Activated naive CD4-positive, alpha-beta T cell treated with anti-CD3 and anti-CD28 coated beads, Interleukin-2, amount 50 U/mL, for 24 hours (primary cell): ENCODE results near the gene HOPX.
"Not testable (repeated sequence)": the region's sequence is repeated elsewhere in the genome, so short reads cannot be mapped to it uniquely, and the experiment has no call there.

Source experiments
- H3K27ac Mint-ChIP-seq: one replicate; pipeline ENCODE4 v1.8.0; 2021; ENCODE audit warnings: mild to moderate bottlenecking, mixed read lengths
- H3K27me3 Mint-ChIP-seq: one replicate; pipeline ENCODE4 v1.8.0; 2021; ENCODE audit warnings: mixed read lengths
- H3K36me3 Mint-ChIP-seq: one replicate; pipeline ENCODE4 v1.8.0; 2021; ENCODE audit warnings: mixed read lengths
- H3K4me1 Mint-ChIP-seq: one replicate; pipeline ENCODE4 v1.8.0; 2021; ENCODE audit warnings: mixed read lengths
- H3K4me3 Mint-ChIP-seq: one replicate; pipeline ENCODE4 v1.8.0; 2021; ENCODE audit warnings: mild to moderate bottlenecking, mixed read lengths
- H3K9me3 Mint-ChIP-seq: one replicate; pipeline ENCODE4 v1.8.0; 2021; ENCODE audit warnings: mixed read lengths

The HOPX gene

DNA sequence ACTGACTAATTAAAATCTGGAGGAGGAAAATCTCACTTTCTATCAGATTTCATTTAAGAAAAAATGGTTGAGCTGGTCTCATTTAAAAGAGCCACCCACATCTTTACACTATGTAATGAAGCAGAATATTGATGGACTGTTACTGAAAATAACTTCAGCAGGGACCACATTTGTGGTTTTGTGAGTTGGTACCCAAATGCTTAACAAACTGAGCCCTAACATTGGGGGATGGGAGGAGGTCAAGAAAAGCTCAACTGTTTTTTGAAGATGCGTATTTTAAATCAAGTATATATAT is 30.1 kb downstream of the HOPX start:
- peaks cover 58% of the 10 kb centered on the region for H3K4me1 Mint-ChIP-seq
- H3K27me3 Mint-ChIP-seq, result peaks cover 7% of the 10 kb centered on the region
- peaks cover 5% of the 10 kb centered on the region for H3K9me3 Mint-ChIP-seq
- peaks cover 4% of the 10 kb centered on the region for H3K36me3 Mint-ChIP-seq
- H3K4me3 Mint-ChIP-seq, result no peak overlapping the region
- H3K27ac Mint-ChIP-seq, result no peak overlapping the region

DNA sequence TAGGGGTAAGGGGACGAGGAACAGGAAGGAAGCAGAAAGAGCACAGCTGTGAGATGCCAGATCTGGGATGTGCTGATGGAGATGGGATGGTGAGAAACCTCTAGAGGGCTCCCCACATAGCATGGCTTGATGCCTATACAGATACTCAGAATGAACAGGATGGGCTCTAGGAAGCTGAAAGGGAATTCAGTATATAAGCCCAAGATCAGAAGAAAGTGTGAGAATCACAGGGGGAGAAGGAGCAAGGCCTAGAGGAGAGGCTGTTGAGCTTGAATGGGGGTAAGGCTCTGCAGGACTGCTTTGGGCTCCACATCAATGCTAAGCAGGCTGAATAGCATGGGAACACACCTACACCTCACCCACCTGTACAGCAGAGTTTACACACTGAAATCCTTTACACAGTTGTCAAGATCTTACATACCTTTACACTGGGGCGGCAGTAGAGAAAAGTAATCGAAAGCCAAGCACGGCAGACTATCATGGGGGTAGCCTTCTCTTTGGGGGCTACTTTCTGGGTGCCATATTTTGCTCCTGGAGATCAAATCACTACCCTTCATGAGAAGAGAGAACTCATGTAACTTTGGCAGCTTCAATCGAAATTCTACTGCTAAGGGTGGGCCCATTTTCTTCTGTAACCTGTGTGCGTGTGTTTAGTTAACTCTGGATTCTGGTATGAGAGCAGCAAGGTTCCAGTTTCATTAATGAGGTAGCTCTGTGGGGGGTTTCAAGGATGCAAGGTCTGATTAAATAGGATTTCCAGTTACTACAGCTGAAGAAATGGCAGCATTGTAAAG is 30.6 kb downstream of the HOPX start:
- peaks cover 58% of the 10 kb centered on the region for H3K4me1 Mint-ChIP-seq

DNA sequence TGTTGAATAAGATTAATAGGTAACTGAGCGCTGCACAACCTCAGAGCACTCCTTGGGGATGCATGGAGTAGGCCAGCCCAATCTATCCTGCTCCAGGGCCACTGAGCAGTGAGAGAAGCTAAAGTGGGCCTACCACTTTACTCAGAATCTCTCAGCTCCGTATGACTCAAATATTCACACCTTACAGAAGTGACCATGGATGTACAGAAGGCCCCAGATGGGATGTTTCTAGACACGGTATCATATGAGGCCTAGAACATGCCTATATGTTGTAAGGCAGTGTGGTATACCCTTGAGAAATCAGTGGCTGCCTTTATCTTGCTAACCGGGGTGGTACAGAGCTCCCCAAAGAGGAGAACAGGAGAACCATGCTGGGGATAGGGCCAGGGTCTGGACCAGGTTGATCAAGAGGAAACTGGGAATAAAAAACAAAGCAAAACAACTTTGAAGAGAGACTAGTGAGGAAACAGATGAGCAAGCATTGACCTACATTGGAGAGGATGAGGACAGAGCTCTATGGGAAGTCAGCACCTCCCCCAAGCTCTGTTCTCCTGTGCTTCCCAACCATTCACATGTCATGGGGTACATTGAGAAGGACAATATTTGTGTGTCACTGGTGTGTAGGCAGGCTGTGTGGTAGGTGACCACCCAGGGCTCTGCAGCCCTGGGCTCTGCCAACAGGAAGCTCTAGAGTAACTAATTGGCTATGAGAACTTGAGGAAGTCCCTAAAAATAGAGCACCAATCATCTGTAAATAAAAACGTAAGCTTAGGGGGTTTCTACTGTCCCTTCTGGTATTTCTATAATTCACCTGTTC is 31.4 kb downstream of the HOPX start:
- no peak overlapping the region for H3K4me3 Mint-ChIP-seq
- H3K36me3 Mint-ChIP-seq, result peaks cover 6% of the 10 kb centered on the region
- peaks cover 3% of the 10 kb centered on the region for H3K27me3 Mint-ChIP-seq
- peaks cover 50% of the 10 kb centered on the region for H3K4me1 Mint-ChIP-seq
- H3K9me3 Mint-ChIP-seq, result peaks cover 5% of the 10 kb centered on the region
- peak overlapping the region; percentile 21 for H3K27ac Mint-ChIP-seq

More for the DNA sequence above, 30.6 kb downstream of the HOPX start:
- Mint-ChIP-seq H3K27ac (peak overlapping the region; percentile 21), H3K27me3 (peaks cover 9% of the 10 kb centered on the region), H3K9me3 (peaks cover 5% of the 10 kb centered on the region), H3K4me3 (no peak overlapping the region), H3K36me3 (peaks cover 6% of the 10 kb centered on the region)

DNA sequence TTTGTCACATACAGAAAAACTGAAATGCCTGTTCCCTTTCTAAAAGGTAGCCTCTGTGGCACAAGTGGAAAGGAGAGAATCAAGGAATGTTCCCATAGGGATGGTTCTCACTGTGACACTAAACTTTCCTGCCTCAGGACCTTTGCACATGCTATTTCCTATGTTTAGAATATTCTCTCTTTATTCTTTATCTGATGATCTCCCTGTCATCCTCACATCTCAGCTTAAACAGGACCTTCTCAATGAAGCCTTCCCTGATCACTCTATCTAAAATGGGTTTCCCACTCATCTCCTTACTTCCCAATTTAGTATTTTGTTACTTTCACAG is 32.3 kb downstream of the HOPX start:
- H3K36me3 Mint-ChIP-seq, result peaks cover 6% of the 10 kb centered on the region
- H3K27me3 Mint-ChIP-seq, result peaks cover 2% of the 10 kb centered on the region
- peaks cover 5% of the 10 kb centered on the region for H3K9me3 Mint-ChIP-seq
- no peak overlapping the region for H3K4me3 Mint-ChIP-seq
- H3K27ac Mint-ChIP-seq, result no peak overlapping the region
- peaks cover 42% of the 10 kb centered on the region for H3K4me1 Mint-ChIP-seq

DNA sequence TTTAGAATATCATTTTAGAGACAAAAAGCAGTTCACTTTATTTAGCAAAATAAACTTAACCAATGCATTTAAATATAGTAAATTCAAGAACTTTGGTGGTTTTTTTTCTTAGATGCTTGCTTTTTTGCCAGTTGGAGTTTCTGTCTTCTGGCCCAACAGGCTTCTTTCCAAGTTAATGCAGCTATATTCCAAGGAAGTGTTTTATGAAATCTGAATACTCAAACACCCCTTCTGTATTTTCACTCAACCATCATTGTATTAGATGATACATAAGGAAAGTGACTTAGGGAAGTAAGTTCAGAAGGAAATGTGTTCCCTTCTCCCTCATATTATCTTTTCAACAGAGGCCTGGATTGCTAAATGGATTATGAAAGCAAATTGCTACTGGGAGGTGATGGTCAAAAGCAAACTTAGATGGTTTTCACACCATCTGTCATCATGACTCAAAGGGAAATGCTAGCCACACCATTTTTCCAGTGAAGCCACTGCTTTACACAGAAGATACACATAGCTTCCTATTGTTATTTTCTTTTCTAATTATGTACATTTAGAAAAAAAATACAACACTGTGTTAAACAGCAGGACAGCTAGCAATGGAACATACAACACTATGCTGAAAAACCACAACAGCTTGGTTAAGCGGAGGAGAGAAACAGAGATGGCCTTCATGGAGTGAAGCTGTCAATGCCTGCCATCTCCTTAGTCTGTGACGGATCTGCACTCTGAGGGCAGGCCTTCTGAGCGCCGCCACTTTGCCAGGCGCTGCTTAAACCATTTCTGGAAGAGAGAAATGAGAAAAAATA is 32.9 kb downstream of the HOPX start:
- Mint-ChIP-seq H3K9me3 (peaks cover 5% of the 10 kb centered on the region), H3K27ac (peak overlapping the region; percentile 11), H3K27me3 (peaks cover 2% of the 10 kb centered on the region), H3K4me1 (peaks cover 36% of the 10 kb centered on the region), H3K4me3 (no peak overlapping the region), H3K36me3 (peaks cover 6% of the 10 kb centered on the region)

DNA sequence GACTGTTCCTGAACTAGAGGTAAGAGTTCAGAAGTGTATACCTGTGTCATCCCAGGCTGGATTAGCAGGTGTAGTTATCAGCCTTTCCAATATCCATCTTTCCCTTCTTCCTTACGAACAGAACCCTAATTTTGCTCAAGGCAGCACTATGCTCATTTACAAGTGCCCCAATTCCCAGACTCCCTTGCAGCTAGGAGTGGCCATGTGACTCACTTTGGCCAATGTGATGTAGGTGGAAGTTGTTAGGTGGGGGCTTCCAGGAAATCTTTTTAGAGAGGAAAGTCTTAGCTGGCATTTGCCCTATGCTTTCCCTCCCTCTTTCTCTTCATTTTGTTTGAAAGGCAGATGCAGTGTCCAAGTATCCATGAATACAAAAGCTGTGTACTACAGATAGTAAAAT is 34.8 kb downstream of the HOPX start:
- Mint-ChIP-seq H3K36me3 (peaks cover 6% of the 10 kb centered on the region), H3K27me3 (peaks cover 2% of the 10 kb centered on the region), H3K4me3 (no peak overlapping the region), H3K27ac (no peak overlapping the region), H3K4me1 (peaks cover 29% of the 10 kb centered on the region), H3K9me3 (peaks cover 5% of the 10 kb centered on the region)

DNA sequence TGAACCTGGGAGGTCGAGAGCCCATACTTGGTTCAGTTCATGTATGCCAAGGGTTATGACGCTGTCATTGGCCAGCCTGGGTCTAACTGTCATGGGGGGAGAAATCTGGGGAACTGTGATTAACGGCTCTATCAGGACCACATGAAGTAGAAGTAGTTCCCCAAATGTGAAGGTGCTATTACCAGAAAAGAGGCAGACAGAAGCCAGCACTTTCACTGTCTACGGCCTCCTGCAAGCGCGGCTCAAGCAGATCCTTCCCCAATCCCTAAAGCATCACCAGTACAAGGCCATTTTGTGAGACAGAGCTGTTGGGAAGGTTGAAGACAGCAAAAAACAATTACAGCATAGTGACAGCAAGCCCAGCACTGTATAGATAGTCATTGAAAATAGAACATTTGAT is 37.5 kb downstream of the HOPX start:
- Mint-ChIP-seq H3K27me3 (peaks cover 2% of the 10 kb centered on the region), H3K9me3 (peaks cover 5% of the 10 kb centered on the region), H3K4me1 (peaks cover 21% of the 10 kb centered on the region), H3K4me3 (no peak overlapping the region), H3K36me3 (peaks cover 6% of the 10 kb centered on the region), H3K27ac (no peak overlapping the region)

DNA sequence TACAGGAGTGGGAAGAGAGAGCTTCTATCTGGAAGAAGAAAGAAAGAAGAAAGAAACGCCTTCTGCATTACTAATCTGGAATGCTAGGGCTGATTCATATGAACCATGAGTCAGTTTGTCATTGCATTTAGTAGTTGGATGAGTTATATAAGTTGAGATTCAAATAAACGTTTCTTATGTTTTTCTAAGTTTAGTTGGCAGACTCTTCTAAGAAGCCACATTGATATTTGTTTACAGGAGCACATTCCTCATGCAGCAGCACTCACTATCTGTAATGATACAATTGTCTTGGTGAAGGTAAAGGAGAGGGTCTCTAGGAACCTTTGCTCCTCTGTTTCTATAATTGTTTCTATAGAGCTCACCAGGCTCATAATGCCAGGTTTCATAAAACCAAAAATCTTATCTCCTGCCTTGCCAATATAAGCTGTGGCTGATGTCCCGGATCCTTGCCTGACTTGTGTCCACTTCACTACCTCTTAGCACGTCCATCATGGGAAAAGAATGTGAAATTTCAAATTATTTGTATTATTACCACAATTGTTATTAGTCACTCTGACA is 39.5 kb downstream of the HOPX start:
- H3K9me3 Mint-ChIP-seq, result peaks cover 4% of the 10 kb centered on the region
- peaks cover 2% of the 10 kb centered on the region for H3K27me3 Mint-ChIP-seq
- H3K4me3 Mint-ChIP-seq, result no peak overlapping the region
- H3K27ac Mint-ChIP-seq, result peak overlapping the region; percentile 33
- peaks cover 6% of the 10 kb centered on the region for H3K36me3 Mint-ChIP-seq
- H3K4me1 Mint-ChIP-seq, result peaks cover 21% of the 10 kb centered on the region

DNA sequence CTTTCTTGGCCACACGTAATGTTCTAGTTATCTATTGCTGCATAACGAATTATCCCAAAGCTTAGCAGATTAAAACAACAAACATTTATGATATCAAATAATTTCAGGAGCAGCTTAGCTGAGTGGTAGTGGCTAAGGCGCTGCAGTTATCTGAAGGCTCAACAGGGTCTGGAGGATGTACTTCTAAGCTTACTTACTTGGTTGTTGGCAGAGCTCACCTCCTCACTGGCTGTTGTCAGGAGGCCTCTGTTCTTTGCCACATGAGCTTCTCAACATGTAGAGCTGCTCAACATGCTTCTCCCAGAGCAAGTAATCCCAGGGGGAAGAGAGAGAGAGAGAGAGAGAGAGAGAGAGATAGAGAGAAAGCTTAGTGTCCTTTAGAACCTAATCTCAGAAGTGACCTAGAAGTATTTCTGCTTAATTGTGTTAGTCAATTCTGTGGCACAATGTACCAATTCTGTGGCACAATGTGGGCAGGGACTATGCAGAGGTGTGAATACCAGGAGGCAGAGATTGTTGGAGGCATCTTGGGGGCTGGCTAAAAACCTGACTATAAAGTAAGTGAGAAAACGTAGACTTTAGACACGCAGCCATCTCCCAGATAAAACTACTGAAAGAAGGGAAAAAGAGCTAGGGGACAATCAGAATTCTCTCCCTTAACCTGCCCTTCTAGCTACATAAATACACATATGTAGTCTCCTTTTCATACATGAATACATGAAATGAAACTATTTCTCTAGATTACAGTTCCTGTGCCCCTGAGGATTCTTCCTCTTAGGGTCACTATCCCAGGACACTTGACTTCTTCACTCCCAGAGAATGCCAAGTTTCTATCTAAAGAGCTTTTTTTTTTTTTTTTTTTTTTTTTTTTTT is 40.2 kb downstream of the HOPX start:
- H3K27me3 Mint-ChIP-seq, result peaks cover under 1% of the 10 kb centered on the region
- peaks cover 21% of the 10 kb centered on the region for H3K4me1 Mint-ChIP-seq
- peaks cover under 1% of the 10 kb centered on the region for H3K36me3 Mint-ChIP-seq
- H3K27ac Mint-ChIP-seq, result no peak overlapping the region
- H3K4me3 Mint-ChIP-seq, result no peak overlapping the region
- no peaks in the 10 kb centered on the region for H3K9me3 Mint-ChIP-seq

DNA sequence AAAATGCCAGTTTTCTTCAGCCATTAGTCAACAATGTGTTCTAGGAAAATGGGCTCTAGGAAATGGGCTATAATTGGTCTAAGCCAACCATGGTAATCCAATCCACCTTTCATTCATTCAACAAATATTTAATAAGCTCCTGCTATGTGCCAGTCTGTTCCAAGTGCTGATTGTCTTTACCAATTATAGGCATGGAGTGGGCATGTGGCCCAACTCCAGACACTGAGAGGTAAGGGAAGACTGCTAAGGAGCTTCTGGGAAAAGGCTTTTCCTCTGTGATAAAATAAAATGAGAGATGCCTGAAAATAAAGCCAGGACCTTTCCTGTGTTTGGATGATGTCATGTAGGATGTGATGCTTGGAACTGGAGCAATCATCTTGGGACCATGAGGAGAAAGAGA is 43.3 kb downstream of the HOPX start:
- Mint-ChIP-seq H3K4me1 (peaks cover 21% of the 10 kb centered on the region), H3K27me3 (no peaks in the 10 kb centered on the region), H3K4me3 (no peak overlapping the region), H3K9me3 (no peaks in the 10 kb centered on the region), H3K27ac (no peak overlapping the region), H3K36me3 (no peaks in the 10 kb centered on the region)

DNA sequence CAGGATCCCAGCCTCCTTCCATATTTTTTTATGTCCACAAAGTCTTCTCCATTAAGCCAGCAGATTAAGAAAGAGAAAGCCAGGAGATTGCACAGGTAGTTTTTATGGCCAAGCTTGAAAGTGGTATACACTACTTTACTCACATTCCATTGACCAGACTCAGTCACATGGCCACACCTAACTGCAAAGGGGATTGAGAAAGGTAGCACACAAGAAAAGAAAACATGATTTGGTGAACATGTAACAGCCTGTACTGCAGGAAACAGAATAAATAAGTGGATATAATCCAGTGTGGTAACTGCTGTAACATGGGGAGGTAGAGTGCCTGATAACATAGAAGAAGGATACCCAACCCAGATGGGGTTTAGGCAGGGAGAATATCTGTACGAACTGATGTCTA is 43.9 kb downstream of the HOPX start:
- Mint-ChIP-seq H3K4me1 (peaks cover 21% of the 10 kb centered on the region), H3K27me3 (no peaks in the 10 kb centered on the region), H3K27ac (no peak overlapping the region), H3K9me3 (no peaks in the 10 kb centered on the region), H3K36me3 (no peaks in the 10 kb centered on the region), H3K4me3 (no peak overlapping the region)

DNA sequence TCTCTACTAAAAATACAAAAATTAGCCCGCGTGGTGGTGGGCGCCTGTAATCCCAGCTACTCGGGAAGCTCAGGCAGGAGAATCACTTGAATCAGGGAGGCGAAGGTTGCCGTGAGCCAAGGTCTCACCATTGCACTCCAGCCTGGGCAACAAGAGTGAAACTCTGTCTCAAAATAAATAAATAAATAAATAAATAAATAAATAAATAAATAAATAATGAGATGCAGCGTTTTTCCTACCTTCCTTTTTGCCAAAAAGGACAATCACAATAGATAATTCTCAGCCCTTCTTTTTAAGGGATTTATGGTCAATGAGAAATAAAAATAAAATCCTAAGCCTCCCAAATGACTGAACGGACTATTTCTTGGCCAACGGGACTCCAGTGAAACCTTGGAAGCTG is 46.1 kb downstream of the HOPX start:
- not testable (repeated sequence) for H3K4me1 Mint-ChIP-seq, H3K9me3 Mint-ChIP-seq, H3K27me3 Mint-ChIP-seq, H3K27ac Mint-ChIP-seq, H3K4me3 Mint-ChIP-seq, H3K36me3 Mint-ChIP-seq

DNA sequence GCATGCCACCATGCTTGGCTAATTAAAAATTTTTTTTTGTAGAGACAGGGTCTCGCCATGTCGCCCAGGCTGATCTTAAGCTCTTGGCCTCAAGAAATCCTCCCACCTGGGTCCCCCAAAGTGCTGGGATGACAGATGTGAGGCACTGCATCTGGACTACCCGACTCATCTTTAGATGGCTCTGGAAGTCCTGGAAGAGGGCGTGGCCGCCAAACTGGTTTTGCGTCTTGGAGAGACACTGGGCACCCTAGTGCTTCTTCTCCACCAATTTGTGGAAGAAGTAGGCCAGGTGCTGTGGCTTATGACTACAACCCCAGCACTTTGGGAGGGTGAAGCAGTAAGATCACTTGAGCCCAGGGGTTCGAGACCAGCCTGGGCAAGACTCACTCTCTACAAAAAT is 47.6 kb downstream of the HOPX start:
- Mint-ChIP-seq H3K4me1 (no peaks in the 10 kb centered on the region), H3K27me3 (no peaks in the 10 kb centered on the region), H3K27ac (no peak overlapping the region), H3K9me3 (peaks cover 5% of the 10 kb centered on the region), H3K4me3 (no peak overlapping the region), H3K36me3 (no peaks in the 10 kb centered on the region)

DNA sequence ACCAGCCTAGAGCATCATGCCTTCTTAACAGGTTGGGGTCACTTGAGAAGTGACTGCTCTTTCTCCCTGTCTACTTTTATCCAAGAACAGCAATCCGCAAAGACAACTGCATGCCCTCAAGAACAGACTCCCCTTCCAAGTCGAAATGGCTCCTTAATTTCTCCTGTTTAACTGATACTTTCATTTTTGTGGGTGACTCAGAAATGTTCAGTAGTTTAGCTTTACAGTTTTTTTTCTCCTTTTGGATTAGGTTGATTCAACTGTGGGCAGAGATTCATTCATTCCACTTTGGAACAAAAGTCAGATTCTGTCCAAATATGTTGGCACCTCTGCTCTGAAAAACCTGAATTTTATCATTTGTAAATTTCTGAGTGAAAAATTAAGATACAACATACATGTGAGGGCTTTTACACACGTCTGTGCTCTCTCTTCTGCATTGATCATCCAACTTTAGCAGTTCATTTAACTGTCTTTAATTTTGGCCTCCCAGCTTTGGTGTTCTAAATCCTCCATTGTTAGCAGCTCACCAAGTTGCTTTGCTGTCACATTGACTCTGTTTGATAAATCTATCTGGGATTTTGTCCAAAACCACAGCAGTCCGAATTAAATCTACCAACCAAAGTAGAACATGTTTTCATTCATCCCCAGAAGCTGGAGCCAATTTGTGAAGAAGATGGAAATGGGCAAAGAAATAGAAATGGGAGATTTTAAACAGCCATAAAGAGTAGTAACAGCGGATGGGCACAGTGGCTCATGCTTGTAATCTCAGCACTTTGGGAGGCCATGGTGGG is 50.0 kb downstream of the HOPX start:
- Mint-ChIP-seq H3K9me3 (peaks cover 5% of the 10 kb centered on the region), H3K4me3 (no peak overlapping the region), H3K36me3 (peaks cover 2% of the 10 kb centered on the region), H3K4me1 (no peaks in the 10 kb centered on the region), H3K27ac (no peak overlapping the region), H3K27me3 (no peaks in the 10 kb centered on the region)
